Activated CD4-positive, alpha-beta T cell treated with anti-CD3 and anti-CD28 coated beads, Interleukin-10, Interleukin-2, amounts not matched to agents 100 ng/mL and 50 ng/mL, durations not matched to agents 16 hours and 8 hours (primary cell): Measurements from ENCODE around the gene SEMA4C.

ENCODE experiments used
- DNase-seq: peaks from one replicate; pipeline ENCODE4 v3.0.0-alpha.2; 2020

Gene SEMA4C

GRCh38 chr2:96819128-96819875 lies 50.6 kb downstream of the SEMA4C start:
- no peak for DNase-seq

DNA sequence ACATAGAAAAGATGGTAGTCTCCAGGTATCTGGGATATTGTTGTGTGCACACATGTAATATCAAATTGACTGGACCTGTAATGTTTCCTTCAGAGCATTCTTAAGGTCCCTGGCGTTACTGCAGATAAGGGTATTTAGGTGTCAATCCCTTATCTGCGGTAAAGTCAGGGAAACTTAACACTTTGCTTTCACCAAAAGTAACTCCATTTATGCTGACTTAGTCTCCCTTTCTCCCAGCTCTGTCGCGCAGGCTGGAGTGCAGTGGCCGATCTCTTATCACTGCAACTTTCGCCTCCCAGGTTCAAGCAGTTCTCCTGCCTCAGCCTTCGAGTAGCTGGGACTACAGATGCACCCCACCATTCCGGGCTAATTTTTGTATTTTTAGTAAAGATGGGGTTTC lies 52.0 kb downstream of the SEMA4C start:
- DNase-seq = no peak

GRCh38 chr2:96816836-96817702 lies 52.8 kb downstream of the SEMA4C start:
- DNase-seq = no peak

DNA sequence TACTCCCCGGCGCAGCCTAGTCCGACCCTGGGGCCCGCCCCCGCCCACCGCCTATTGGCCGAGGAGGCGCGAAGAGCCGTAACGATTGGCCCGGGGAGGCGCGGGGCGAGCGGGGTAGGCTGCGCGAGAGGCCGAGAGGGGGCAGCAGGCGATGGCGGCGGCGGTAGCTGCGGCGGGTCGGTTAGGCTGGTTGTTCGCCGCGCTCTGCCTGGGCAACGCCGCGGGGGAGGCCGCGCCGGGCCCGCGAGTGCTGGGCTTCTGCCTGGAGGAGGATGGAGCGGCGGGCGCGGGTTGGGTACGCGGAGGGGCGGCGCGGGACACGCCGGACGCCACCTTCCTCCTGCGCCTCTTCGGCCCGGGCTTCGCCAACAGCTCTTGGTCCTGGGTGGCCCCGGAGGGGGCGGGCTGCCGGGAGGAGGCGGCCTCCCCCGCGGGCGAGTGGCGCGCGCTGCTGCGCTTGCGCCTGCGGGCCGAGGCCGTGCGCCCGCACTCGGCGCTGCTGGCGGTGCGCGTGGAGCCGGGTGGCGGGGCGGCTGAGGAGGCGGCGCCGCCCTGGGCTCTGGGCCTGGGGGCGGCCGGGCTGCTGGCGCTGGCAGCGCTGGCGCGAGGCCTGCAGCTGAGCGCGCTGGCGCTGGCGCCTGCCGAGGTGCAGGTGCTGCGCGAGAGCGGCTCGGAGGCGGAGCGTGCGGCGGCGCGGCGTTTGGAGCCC lies 53.6 kb downstream of the SEMA4C start, which contains the start of gene CNNM3:
Gene CNNM3 (plus strand): TSS at position 142 of the 709 bp plus-strand sequence. CDS start 10 bp downstream, at position 152.
- peak; percentile 98 for DNase-seq

GRCh38 chr2:96815326-96816126 lies 54.4 kb downstream of the SEMA4C start:
- no peak for DNase-seq

- no peak for DNase-seq
These were observed 56.2 kb downstream of the SEMA4C start for GRCh38 chr2:96813656-96814055.

DNA sequence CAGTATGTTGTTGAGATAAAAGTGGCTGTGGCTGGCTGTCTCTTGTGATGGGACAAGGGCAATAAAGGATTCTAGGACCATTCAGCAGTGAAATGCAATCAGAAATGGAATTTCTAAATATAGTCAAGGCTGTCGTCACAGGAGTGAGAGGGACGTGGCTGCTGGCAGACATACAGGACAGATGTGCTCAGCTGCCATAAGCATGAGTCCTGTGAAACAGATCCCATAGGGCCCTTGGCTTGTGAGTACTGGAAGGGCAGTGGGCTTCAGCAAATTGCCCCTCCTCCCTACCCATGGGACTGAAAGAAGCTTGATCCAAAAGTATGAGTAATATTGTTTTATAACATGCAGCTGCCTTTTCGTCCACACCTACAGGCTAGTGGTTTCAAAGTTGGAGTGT lies 58.0 kb downstream of the SEMA4C start:
- no peak for DNase-seq

- no peak for DNase-seq
These were observed 59.1 kb downstream of the SEMA4C start for GRCh38 chr2:96810783-96811192.

GRCh38 chr2:96809951-96810782 lies 59.7 kb downstream of the SEMA4C start:
- no peak for DNase-seq
